ENCODE results near the gene CRLF1.

The CRLF1 gene

GRCh38 chr19:18606281-18607225, at the start of gene CRLF1:
Gene CRLF1 (minus strand): TSS chr19:18606799. CDS start chr19:18606656, 143 bp downstream.
- H3K4me3 Mint-ChIP-seq, result no peak within 1 kb of the TSS
- CTCF ChIA-PET, result no interaction called here
- peaks cover 92% of the 10 kb centered on the region for H3K27me3 Mint-ChIP-seq
- H3K9me3 Mint-ChIP-seq, result no peaks in the 10 kb centered on the region
- peaks cover 8% of the 10 kb centered on the region for H3K4me1 Mint-ChIP-seq
- DNase-seq, result no peak
- H3K36me3 Mint-ChIP-seq, result peaks cover 2% of the 10 kb centered on the region
- H3K27ac Mint-ChIP-seq, result no peak within 1 kb of the TSS

GRCh38 chr19:18655173-18655844, 48.7 kb upstream of the CRLF1 start:
- H3K9me3 Mint-ChIP-seq, result no peaks in the 10 kb centered on the region
- no peaks in the 10 kb centered on the region for H3K4me1 Mint-ChIP-seq
- H3K36me3 Mint-ChIP-seq, result no peaks in the 10 kb centered on the region
- no peaks in the 10 kb centered on the region for H3K27me3 Mint-ChIP-seq
- DNase-seq, result no peak
- CTCF ChIA-PET, result no interaction called here
- no peak overlapping the region for H3K27ac Mint-ChIP-seq
- no peak overlapping the region for H3K4me3 Mint-ChIP-seq

- DNase-seq, result no peak
- Mint-ChIP-seq H3K27me3 (no peaks in the 10 kb centered on the region), H3K9me3 (no peaks in the 10 kb centered on the region), H3K4me3 (no peak overlapping the region), H3K27ac (no peak overlapping the region), H3K36me3 (no peaks in the 10 kb centered on the region), H3K4me1 (no peaks in the 10 kb centered on the region)
- CTCF ChIA-PET, result no interaction called here
These were observed 47.9 kb upstream of the CRLF1 start for GRCh38 chr19:18654469-18654868.

- Mint-ChIP-seq H3K9me3 (no peaks in the 10 kb centered on the region), H3K36me3 (no peaks in the 10 kb centered on the region), H3K4me1 (peaks cover 4% of the 10 kb centered on the region), H3K27me3 (no peaks in the 10 kb centered on the region), H3K27ac (no peak overlapping the region), H3K4me3 (no peak overlapping the region)
- no peak for DNase-seq
- CTCF ChIA-PET, result no interaction called here
These were observed 47.3 kb upstream of the CRLF1 start for GRCh38 chr19:18653853-18654252.

- H3K4me3 Mint-ChIP-seq, result no peak overlapping the region
- peaks cover 6% of the 10 kb centered on the region for H3K4me1 Mint-ChIP-seq
- H3K9me3 Mint-ChIP-seq, result no peaks in the 10 kb centered on the region
- H3K36me3 Mint-ChIP-seq, result peaks cover 1% of the 10 kb centered on the region
- CTCF ChIA-PET, result no interaction called here
- no peak overlapping the region for H3K27ac Mint-ChIP-seq
- H3K27me3 Mint-ChIP-seq, result no peaks in the 10 kb centered on the region
- no peak for DNase-seq
These were observed 45.1 kb upstream of the CRLF1 start for GRCh38 chr19:18651733-18652132.

- no peaks in the 10 kb centered on the region for H3K27me3 Mint-ChIP-seq
- no peaks in the 10 kb centered on the region for H3K9me3 Mint-ChIP-seq
- no peak overlapping the region for H3K4me3 Mint-ChIP-seq
- H3K36me3 Mint-ChIP-seq, result peaks cover 1% of the 10 kb centered on the region
- H3K4me1 Mint-ChIP-seq, result peaks cover 6% of the 10 kb centered on the region
- no peak overlapping the region for H3K27ac Mint-ChIP-seq
- CTCF ChIA-PET, result no interaction called here
- DNase-seq, result no peak
These were observed 44.7 kb upstream of the CRLF1 start for GRCh38 chr19:18651300-18651699.

- H3K4me3 Mint-ChIP-seq, result no peak overlapping the region
- H3K36me3 Mint-ChIP-seq, result peaks cover 1% of the 10 kb centered on the region
- no peak overlapping the region for H3K27ac Mint-ChIP-seq
- CTCF ChIA-PET, result no interaction called here
- DNase-seq, result no peak
- H3K9me3 Mint-ChIP-seq, result no peaks in the 10 kb centered on the region
- H3K4me1 Mint-ChIP-seq, result peaks cover 6% of the 10 kb centered on the region
- H3K27me3 Mint-ChIP-seq, result no peaks in the 10 kb centered on the region
These were observed 44.0 kb upstream of the CRLF1 start for GRCh38 chr19:18650468-18651041.

GRCh38 chr19:18650021-18650390, 43.4 kb upstream of the CRLF1 start:
- DNase-seq, result no peak
- Mint-ChIP-seq H3K27me3 (no peaks in the 10 kb centered on the region), H3K9me3 (no peaks in the 10 kb centered on the region), H3K36me3 (peaks cover 1% of the 10 kb centered on the region), H3K4me3 (no peak overlapping the region), H3K27ac (no peak overlapping the region), H3K4me1 (peaks cover 6% of the 10 kb centered on the region)
- CTCF ChIA-PET, result no interaction called here

- H3K4me3 Mint-ChIP-seq, result no peak overlapping the region
These were observed 42.9 kb upstream of the CRLF1 start for GRCh38 chr19:18649371-18650020.

GRCh38 chr19:18648973-18649315, 42.3 kb upstream of the CRLF1 start:
- CTCF ChIA-PET, result no interaction called here
- no peaks in the 10 kb centered on the region for H3K9me3 Mint-ChIP-seq
- no peaks in the 10 kb centered on the region for H3K27me3 Mint-ChIP-seq
- no peak overlapping the region for H3K4me3 Mint-ChIP-seq
- peaks cover 9% of the 10 kb centered on the region for H3K4me1 Mint-ChIP-seq
- peaks cover 1% of the 10 kb centered on the region for H3K36me3 Mint-ChIP-seq
- H3K27ac Mint-ChIP-seq, result no peak overlapping the region
- no peak for DNase-seq

More at GRCh38 chr19:18649371-18650020, 42.9 kb upstream of the CRLF1 start:
- H3K27ac Mint-ChIP-seq, result no peak overlapping the region
- CTCF ChIA-PET, result no interaction called here
- H3K4me1 Mint-ChIP-seq, result peaks cover 6% of the 10 kb centered on the region
- peaks cover 1% of the 10 kb centered on the region for H3K36me3 Mint-ChIP-seq
- no peak for DNase-seq
- no peaks in the 10 kb centered on the region for H3K9me3 Mint-ChIP-seq
- H3K27me3 Mint-ChIP-seq, result no peaks in the 10 kb centered on the region

GRCh38 chr19:18647807-18648206, 41.2 kb upstream of the CRLF1 start:
- no peaks in the 10 kb centered on the region for H3K9me3 Mint-ChIP-seq
- H3K4me3 Mint-ChIP-seq, result no peak overlapping the region
- no peak overlapping the region for H3K27ac Mint-ChIP-seq
- peaks cover 9% of the 10 kb centered on the region for H3K4me1 Mint-ChIP-seq
- H3K36me3 Mint-ChIP-seq, result peaks cover 1% of the 10 kb centered on the region
- CTCF ChIA-PET, result no interaction called here
- no peaks in the 10 kb centered on the region for H3K27me3 Mint-ChIP-seq
- no peak for DNase-seq

- Mint-ChIP-seq H3K4me3 (no peak overlapping the region), H3K27me3 (no peaks in the 10 kb centered on the region), H3K9me3 (no peaks in the 10 kb centered on the region), H3K4me1 (peaks cover 9% of the 10 kb centered on the region), H3K27ac (no peak overlapping the region), H3K36me3 (peaks cover 1% of the 10 kb centered on the region)
- CTCF ChIA-PET, result no interaction called here
- no peak for DNase-seq
These were observed 40.8 kb upstream of the CRLF1 start for GRCh38 chr19:18647371-18647767.

GRCh38 chr19:18646535-18647370, 40.2 kb upstream of the CRLF1 start:
- Mint-ChIP-seq H3K4me1 (peaks cover 9% of the 10 kb centered on the region), H3K36me3 (peaks cover 1% of the 10 kb centered on the region), H3K27me3 (no peaks in the 10 kb centered on the region), H3K27ac (no peak overlapping the region), H3K9me3 (no peaks in the 10 kb centered on the region), H3K4me3 (no peak overlapping the region)
- DNase-seq, result no peak
- CTCF ChIA-PET, result no interaction called here

GRCh38 chr19:18645035-18645511, 38.5 kb upstream of the CRLF1 start:
- H3K27ac Mint-ChIP-seq, result no peak overlapping the region
- no peaks in the 10 kb centered on the region for H3K9me3 Mint-ChIP-seq
- peaks cover 9% of the 10 kb centered on the region for H3K4me1 Mint-ChIP-seq
- CTCF ChIA-PET, result interaction anchor here (0.9 kb wide), 1 partner anchor 59 kb away, joined by 3 read pairs; no protein-coding TSS in a partner anchor
- H3K4me3 Mint-ChIP-seq, result no peak overlapping the region
- no peaks in the 10 kb centered on the region for H3K27me3 Mint-ChIP-seq
- no peak for DNase-seq
- H3K36me3 Mint-ChIP-seq, result peaks cover 1% of the 10 kb centered on the region

All from activated naive CD4-positive, alpha-beta T cell treated with anti-CD3 and anti-CD28 coated beads, Interleukin-2, amount 10 ng/mL, durations not matched to agents 7 days and 5 days (primary cell).